Measurements from ENCODE around the gene GRK5.

The GRK5 gene

GRCh38 chr10:119199231-119199992 is 8.0 kb upstream of the GRK5 start:
- DNase-seq: peak; percentile 49

GRCh38 chr10:119201233-119201632 is 6.1 kb upstream of the GRK5 start:
- no peak for DNase-seq

- DNase-seq: no peak
Observed at GRCh38 chr10:119203006-119203405, 4.4 kb upstream of the GRK5 start.

DNA sequence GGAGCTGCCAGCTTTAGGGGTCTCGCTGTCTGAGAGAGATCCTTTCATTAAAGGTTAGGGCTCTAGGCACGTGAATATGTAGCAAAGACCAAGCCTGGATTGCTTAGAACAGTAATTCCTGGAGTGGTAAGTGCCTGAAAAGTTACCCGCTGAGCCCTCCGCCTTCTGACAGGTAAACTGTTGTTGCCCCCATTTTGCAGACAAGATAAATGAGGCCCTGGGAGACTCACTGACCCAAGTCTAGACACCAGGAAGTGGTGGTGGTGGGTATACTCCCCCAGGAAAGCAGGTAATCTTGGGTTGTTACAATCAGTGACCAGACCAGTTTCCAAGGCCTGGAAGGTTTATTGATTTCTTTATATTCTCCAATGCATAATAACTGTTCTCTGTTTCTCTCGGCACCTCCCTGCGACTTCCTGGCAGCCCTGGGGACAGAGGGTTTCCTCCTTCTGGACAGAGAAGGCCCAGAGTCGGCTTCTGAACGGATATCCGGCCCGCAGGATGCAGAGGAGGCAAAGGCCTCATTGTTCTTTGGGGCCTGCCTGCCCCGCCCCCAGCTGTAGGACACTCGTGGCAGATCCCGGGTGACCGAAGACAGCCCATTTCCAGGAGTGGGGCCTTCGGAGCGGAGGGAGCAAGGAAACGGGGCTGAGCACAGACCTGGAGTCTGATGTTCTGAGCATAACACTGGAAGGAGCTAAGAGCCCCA is 1.3 kb upstream of the GRK5 start:
- no peak for DNase-seq

DNA sequence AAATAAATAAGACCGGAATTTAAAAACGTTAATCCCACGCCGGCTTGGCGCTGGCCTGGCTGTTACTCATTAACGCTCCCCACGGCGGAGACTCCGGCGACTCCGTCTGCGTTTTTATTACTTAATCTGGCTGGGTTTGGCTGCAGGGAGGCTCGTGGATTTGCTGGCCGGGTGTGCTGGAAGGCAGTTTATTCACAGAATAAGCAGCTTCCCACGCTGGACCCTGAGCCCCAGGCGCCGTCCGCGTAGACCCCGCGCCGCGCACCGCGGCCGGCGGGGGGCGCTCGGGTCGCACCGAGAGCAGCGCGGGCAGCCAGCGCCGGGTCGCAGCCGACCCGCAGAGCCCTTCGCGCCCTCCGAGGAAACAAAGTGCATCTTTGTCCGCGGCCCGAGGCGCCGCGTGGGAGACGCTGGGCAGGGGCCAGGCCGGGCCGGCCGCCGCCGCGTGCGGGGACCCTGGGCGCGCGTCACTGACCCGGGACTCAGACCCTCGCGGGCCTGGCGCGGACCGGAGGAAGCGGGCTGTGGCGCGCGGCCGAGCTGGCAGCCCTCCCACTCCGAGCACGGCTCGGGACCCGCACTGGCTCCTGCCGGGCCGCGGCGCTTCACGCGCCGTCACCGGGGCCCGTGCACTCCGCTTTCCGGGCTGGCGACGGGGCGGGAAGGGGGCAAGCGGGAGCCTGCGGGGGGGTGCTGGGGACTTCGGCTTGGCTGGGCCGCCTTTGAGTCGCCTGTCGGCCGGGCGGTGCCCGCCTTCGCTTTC is 587 bp upstream of the GRK5 start:
- DNase-seq: peak; percentile 34

GRCh38 chr10:119207713-119208552 is 562 bp downstream of the GRK5 start:
- peak; percentile 9 for DNase-seq

- no peak for DNase-seq
Observed at GRCh38 chr10:119208553-119208940, 1.2 kb downstream of the GRK5 start.

GRCh38 chr10:119209035-119209735 is 1.8 kb downstream of the GRK5 start:
- DNase-seq: peak; percentile 20

- DNase-seq: no peak
Observed at GRCh38 chr10:119209736-119210355, 2.5 kb downstream of the GRK5 start.

GRCh38 chr10:119210633-119211032 is 3.3 kb downstream of the GRK5 start:
- no peak for DNase-seq

- no peak for DNase-seq
Observed at GRCh38 chr10:119211176-119211575, 3.8 kb downstream of the GRK5 start.

GRCh38 chr10:119211625-119212441 is 4.5 kb downstream of the GRK5 start:
- DNase-seq: no peak

DNA sequence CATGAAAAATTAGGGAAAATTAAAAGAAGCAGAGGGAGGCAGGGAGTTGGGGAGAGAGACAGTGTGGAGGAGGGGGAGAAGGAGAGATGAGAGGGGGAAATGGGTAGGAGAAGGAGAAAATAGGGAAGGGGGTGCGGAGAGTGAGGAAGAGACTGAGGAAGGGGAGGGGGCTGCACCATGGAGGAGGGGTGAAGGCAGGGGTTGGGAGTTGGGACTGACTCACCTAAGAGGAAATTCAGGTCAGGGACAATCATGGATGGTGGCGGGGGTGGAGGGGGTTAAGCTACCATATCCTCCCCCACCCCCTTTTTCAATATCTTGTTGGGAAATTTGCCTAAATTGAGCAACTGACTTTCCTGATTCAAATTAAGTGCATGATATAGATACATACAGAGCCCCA is 8.0 kb downstream of the GRK5 start:
- no peak for DNase-seq

DNA sequence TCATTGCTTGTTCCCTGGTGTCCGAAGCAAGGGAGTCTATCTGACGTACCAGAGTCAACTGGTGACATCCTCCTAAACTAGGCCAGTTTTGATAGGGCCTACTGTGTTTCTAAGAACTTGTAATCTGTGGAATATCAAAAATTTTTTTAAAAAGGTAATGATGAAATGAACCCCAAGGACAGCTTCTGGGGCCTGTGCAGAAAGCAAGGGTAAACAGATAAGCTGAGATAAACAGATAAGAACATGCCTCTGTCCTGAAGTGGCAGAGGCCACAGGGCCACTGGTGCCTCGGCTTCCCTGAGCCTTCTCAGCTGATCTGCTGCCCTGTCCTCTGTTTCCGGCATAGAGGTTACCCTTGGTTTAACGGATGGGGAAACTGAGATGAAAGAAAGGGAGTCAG is 8.8 kb downstream of the GRK5 start:
- DNase-seq: no peak

DNA sequence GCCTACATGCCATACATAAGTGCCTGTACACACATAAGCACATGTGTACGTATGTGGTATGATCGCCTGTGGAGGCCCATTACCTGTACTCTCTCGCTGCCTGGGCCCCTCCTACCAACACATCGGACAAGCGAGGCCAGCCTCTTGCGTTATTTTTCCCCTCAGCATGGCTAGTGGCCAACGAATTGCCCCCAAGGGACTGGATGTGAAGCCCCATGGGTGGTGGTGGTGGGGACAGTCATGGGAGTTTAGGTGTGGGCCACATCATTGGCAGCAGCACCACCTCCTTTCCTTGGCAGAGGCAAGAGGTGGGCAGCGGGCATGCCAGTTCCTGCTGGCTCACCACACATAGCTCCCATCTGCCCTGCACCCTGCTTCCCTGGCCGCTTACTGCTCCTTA is 10.0 kb downstream of the GRK5 start:
- no peak for DNase-seq

- no peak for DNase-seq
Observed at GRCh38 chr10:119217991-119218490, 10.7 kb downstream of the GRK5 start.

DNA sequence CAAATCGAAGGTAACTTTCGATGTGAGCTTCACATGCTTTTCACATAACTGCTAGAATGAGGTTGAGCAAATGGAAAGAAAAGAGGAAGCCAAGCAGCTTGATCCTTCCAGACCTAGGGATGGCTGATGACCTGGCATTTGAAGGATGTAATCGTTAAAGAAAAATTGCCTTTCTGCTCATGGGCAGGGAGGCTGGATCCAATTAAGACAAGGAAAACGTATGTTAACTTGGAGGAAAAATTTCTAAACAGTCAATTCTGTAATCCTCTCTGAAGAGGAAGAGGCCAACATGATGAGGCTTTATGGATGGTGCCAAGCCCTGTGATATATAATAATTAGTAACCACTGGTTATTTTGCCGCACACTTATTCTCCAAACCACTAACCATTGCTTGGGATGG is 12.5 kb downstream of the GRK5 start:
- DNase-seq: no peak

- no peak for DNase-seq
Observed at GRCh38 chr10:119221201-119221600, 13.8 kb downstream of the GRK5 start.

GRCh38 chr10:119221666-119222065 is 14.3 kb downstream of the GRK5 start:
- DNase-seq: no peak

- DNase-seq: no peak
Observed at GRCh38 chr10:119222537-119222936, 15.2 kb downstream of the GRK5 start.

GRCh38 chr10:119222966-119223386 is 15.6 kb downstream of the GRK5 start:
- DNase-seq: no peak

All from NCI-H2171 (cell line).